ENCODE data around the gene SIGLEC8. TPM values are rescaled to one million over a fixed set of nuclear protein-coding genes. Genes with fewer than 3 reads are reported as not detected.
A peak's percentile ranks its signal among the peaks of the same experiment; 100 is the strongest.

Gene SIGLEC8
- total and polyA plus RNA-seq, 9 of the 15 experiments (the other 6 are each of a cell fraction or from before 2014, with no cell fraction given) = 0.04 to 0.65 (median 0.39) TPM

DNA sequence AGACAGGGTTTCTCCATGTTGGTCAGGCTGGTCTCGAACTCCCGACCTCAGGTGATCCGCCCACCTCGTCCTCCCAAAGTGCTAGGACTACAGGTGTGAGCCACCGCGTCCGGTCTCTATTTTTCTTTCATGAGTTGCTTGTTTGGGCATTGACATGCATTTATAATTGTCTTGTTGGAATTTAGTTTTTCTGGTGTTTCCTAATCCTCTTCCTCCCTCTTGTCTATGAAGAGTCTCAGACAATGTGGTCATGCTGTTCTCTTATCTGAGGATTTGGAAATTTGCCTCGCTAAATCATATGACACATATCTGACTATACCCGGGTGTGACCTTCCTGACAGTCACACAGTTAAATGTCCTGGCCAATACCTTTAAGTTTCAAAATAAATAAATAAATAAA, 12.7 kb upstream of the SIGLEC8 start (continued):
- TF ChIP-seq, protein P1, sequence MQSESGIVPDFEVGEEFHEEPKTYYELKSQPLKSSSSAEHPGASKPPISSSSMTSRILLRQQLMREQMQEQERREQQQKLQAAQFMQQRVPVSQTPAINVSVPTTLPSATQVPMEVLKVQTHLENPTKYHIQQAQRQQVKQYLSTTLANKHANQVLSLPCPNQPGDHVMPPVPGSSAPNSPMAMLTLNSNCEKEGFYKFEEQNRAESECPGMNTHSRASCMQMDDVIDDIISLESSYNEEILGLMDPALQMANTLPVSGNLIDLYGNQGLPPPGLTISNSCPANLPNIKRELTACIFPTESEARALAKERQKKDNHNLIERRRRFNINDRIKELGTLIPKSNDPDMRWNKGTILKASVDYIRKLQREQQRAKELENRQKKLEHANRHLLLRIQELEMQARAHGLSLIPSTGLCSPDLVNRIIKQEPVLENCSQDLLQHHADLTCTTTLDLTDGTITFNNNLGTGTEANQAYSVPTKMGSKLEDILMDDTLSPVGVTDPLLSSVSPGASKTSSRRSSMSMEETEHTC (IDR thresholded peaks at IDR 0.05) = peak; percentile 57; the same call in 1 of the 2 replicates
- TF ChIP-seq TBL1XR1 (IDR thresholded peaks at IDR 0.05; ENCODE audit: low read length in 2 of 2) = peak in 1 of 2 experiments; percentile 79; a peak in 2 of 4 replicates
- peak; percentile 18 to 60; a peak in 2 of 4 replicates for TF ChIP-seq KDM1A (IDR thresholded peaks at IDR 0.05)
- TF ChIP-seq, protein P2, sequence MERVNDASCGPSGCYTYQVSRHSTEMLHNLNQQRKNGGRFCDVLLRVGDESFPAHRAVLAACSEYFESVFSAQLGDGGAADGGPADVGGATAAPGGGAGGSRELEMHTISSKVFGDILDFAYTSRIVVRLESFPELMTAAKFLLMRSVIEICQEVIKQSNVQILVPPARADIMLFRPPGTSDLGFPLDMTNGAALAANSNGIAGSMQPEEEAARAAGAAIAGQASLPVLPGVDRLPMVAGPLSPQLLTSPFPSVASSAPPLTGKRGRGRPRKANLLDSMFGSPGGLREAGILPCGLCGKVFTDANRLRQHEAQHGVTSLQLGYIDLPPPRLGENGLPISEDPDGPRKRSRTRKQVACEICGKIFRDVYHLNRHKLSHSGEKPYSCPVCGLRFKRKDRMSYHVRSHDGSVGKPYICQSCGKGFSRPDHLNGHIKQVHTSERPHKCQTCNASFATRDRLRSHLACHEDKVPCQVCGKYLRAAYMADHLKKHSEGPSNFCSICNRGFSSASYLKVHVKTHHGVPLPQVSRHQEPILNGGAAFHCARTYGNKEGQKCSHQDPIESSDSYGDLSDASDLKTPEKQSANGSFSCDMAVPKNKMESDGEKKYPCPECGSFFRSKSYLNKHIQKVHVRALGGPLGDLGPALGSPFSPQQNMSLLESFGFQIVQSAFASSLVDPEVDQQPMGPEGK (CRISPR knock-in tag; IDR thresholded peaks at IDR 0.05; ENCODE audit: borderline replicate concordance) = 0 out of 2 replicates have a peak, but pooled peaks have one; percentile 55
- peak; percentile 18; the same call in 1 of the 2 replicates for TF ChIP-seq CC2D1A (IDR thresholded peaks at IDR 0.05)
- TF ChIP-seq, protein P3, sequence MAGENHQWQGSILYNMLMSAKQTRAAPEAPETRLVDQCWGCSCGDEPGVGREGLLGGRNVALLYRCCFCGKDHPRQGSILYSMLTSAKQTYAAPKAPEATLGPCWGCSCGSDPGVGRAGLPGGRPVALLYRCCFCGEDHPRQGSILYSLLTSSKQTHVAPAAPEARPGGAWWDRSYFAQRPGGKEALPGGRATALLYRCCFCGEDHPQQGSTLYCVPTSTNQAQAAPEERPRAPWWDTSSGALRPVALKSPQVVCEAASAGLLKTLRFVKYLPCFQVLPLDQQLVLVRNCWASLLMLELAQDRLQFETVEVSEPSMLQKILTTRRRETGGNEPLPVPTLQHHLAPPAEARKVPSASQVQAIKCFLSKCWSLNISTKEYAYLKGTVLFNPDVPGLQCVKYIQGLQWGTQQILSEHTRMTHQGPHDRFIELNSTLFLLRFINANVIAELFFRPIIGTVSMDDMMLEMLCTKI (IDR thresholded peaks at IDR 0.05; ENCODE audit: partially characterized antibody) = no peak
- TF ChIP-seq EP400 (IDR thresholded peaks at IDR 0.05) = peak; percentile 39; the same call in 1 of the 2 replicates
- TF ChIP-seq, protein P4, sequence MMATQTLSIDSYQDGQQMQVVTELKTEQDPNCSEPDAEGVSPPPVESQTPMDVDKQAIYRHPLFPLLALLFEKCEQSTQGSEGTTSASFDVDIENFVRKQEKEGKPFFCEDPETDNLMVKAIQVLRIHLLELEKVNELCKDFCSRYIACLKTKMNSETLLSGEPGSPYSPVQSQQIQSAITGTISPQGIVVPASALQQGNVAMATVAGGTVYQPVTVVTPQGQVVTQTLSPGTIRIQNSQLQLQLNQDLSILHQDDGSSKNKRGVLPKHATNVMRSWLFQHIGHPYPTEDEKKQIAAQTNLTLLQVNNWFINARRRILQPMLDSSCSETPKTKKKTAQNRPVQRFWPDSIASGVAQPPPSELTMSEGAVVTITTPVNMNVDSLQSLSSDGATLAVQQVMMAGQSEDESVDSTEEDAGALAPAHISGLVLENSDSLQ (IDR thresholded peaks at IDR 0.05) = peak; percentile 53
- peak; percentile 61 for TF ChIP-seq ARID1B (IDR thresholded peaks at IDR 0.05)
- TF ChIP-seq TAF9B (IDR thresholded peaks at IDR 0.05; ENCODE audit: partially characterized antibody) = peak; percentile 38
- TF ChIP-seq MEIS2 (IDR thresholded peaks at IDR 0.05; ENCODE audit: partially characterized antibody) = peak; percentile 80
- TF ChIP-seq TEAD1 (CRISPR knock-in tag; IDR thresholded peaks at IDR 0.05) = peak in 1 of 2 experiments; percentile 54; a peak in 1 of 4 replicates
- TF ChIP-seq ETV1 (tag; conservative IDR thresholded peaks at IDR 0.05; ENCODE audit: low read depth) = peak; percentile 23; the same call in 1 of the 2 replicates
- peak; percentile 62; the same call in 1 of the 2 replicates for TF ChIP-seq SMARCE1 (IDR thresholded peaks at IDR 0.05)
- TF ChIP-seq CBFA2T3 (IDR thresholded peaks at IDR 0.05) = peak; percentile 62; the same call in 1 of the 2 replicates
- TF ChIP-seq ZNF140 (CRISPR knock-in tag; IDR thresholded peaks at IDR 0.05) = no peak
- no peak for TF ChIP-seq ATF1 (CRISPR knock-in tag; IDR thresholded peaks at IDR 0.05)
- TF ChIP-seq ATF1 (tag; IDR thresholded peaks at IDR 0.05) = peak; percentile 18; the same call in 1 of the 2 replicates
- TF ChIP-seq HEY1 (CRISPR knock-in tag; IDR thresholded peaks at IDR 0.05; ENCODE audit: borderline replicate concordance) = 0 out of 2 replicates have a peak, but pooled peaks have one; percentile 30
- TF ChIP-seq, protein P5, sequence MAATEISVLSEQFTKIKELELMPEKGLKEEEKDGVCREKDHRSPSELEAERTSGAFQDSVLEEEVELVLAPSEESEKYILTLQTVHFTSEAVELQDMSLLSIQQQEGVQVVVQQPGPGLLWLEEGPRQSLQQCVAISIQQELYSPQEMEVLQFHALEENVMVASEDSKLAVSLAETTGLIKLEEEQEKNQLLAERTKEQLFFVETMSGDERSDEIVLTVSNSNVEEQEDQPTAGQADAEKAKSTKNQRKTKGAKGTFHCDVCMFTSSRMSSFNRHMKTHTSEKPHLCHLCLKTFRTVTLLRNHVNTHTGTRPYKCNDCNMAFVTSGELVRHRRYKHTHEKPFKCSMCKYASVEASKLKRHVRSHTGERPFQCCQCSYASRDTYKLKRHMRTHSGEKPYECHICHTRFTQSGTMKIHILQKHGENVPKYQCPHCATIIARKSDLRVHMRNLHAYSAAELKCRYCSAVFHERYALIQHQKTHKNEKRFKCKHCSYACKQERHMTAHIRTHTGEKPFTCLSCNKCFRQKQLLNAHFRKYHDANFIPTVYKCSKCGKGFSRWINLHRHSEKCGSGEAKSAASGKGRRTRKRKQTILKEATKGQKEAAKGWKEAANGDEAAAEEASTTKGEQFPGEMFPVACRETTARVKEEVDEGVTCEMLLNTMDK (IDR thresholded peaks at IDR 0.05; ENCODE audit: borderline replicate concordance, insufficient read depth, low read depth, low read length, poor library complexity, severe bottlenecking) = no peak

All from K562 (cell line).